ENCODE data around the gene ALPL.

The ALPL gene

GRCh38 chr1:21532496-21532895 is 23.3 kb downstream of the ALPL start:
- no peak for DNase-seq

- DNase-seq = no peak
Measured at GRCh38 chr1:21532992-21533534, 23.8 kb downstream of the ALPL start.

GRCh38 chr1:21534146-21534545 is 24.9 kb downstream of the ALPL start:
- DNase-seq = no peak

- no peak for DNase-seq
Measured at GRCh38 chr1:21534674-21535378, 25.6 kb downstream of the ALPL start.

- no peak for DNase-seq
Measured at GRCh38 chr1:21536218-21536617, 27.0 kb downstream of the ALPL start.

- DNase-seq = no peak
Measured at GRCh38 chr1:21537511-21537931, 28.3 kb downstream of the ALPL start.

- DNase-seq = no peak
Measured at GRCh38 chr1:21537932-21538630, 28.9 kb downstream of the ALPL start.

GRCh38 chr1:21539933-21540332 is 30.7 kb downstream of the ALPL start:
- no peak for DNase-seq

GRCh38 chr1:21541329-21541728 is 32.1 kb downstream of the ALPL start:
- no peak for DNase-seq

- DNase-seq = peak; percentile 65
Measured at GRCh38 chr1:21541835-21542234, 32.6 kb downstream of the ALPL start.

- DNase-seq = no peak
Measured at GRCh38 chr1:21543598-21543997, 34.4 kb downstream of the ALPL start.

GRCh38 chr1:21544095-21544494 is 34.9 kb downstream of the ALPL start:
- no peak for DNase-seq

- no peak for DNase-seq
Measured at GRCh38 chr1:21546122-21546825, 37.1 kb downstream of the ALPL start.

GRCh38 chr1:21547876-21548275 is 38.7 kb downstream of the ALPL start:
- DNase-seq = no peak

GRCh38 chr1:21550097-21550496 is 40.9 kb downstream of the ALPL start:
- DNase-seq = no peak

- DNase-seq = no peak
Measured at GRCh38 chr1:21550866-21551475, 41.7 kb downstream of the ALPL start.

GRCh38 chr1:21552715-21553114 is 43.5 kb downstream of the ALPL start:
- DNase-seq = no peak

GRCh38 chr1:21553116-21553926 is 44.1 kb downstream of the ALPL start:
- DNase-seq = no peak

- no peak for DNase-seq
Measured at GRCh38 chr1:21559788-21560567, 50.8 kb downstream of the ALPL start.

GRCh38 chr1:21560916-21561638 is 51.9 kb downstream of the ALPL start:
- DNase-seq = no peak

- no peak for DNase-seq
Measured at GRCh38 chr1:21562896-21563295, 53.7 kb downstream of the ALPL start.

All from right forelimb (tissue), 1 donor.